Raji (cell line): ENCODE data around the gene HEXIM1.

Experiments used
- POLR2A ChIP-seq: IDR thresholded peaks from 2 replicates; pipeline ENCODE4 v1.6.1; 2011; ENCODE audit warnings: low read depth, low read length, control low read depth; ENCODE audit not compliant: insufficient read depth

HEXIM1 gene

DNA sequence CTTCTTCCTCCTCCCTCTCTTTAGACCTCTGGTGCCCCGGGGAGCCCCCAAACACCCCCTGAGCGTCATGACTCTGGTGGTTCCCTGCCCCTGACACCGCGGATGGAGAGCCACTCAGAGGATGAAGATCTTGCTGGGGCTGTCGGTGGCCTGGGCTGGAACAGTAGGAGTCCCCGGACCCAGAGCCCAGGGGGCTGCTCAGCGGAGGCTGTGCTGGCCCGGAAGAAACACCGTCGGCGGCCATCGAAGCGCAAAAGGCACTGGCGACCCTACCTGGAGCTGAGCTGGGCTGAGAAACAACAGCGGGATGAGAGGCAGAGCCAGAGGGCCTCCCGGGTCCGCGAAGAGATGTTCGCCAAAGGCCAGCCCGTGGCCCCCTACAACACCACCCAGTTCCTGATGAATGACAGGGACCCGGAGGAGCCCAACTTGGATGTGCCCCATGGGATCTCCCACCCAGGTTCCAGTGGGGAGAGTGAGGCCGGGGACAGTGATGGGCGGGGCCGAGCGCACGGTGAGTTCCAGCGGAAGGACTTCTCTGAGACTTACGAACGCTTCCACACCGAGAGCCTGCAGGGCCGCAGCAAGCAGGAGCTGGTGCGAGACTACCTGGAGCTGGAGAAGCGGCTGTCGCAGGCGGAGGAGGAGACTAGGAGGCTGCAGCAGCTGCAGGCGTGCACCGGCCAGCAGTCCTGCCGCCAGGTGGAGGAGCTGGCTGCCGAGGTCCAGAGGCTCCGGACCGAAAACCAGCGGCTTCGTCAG, 20.9 kb downstream of the HEXIM1 start:
- no peak for TF ChIP-seq POLR2A

DNA sequence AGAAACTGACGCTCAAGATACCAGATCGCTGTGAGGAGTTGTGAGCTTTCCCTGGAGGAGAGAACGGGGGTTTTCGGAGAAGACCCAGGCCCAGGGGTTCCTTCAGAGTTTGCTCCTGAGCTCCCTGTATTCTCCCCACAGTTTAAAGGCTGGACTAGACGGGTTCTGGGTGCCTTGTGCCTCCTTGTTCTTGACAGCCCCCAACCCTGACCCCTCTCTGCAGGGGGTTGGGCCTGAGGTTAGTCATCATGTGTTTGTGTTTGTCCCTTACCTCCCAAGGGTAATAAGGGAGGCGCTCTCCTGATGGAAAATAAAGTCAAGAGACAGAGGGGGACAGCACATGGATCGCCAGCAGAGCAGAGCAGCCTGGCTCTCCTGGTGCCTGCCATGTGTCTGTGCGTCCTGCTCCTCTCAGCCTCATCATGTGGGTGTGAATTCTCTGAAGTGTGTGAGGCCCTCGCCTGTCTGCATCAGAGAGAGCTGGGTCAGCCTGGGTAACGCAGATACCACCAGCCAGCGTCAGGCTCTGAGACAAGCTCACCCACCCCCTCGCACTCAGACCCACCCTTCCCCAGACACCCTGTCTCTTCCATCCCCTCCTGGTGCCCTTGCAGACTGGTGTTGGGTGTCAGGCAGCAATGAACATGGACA, 22.1 kb downstream of the HEXIM1 start:
- TF ChIP-seq POLR2A: no peak

DNA sequence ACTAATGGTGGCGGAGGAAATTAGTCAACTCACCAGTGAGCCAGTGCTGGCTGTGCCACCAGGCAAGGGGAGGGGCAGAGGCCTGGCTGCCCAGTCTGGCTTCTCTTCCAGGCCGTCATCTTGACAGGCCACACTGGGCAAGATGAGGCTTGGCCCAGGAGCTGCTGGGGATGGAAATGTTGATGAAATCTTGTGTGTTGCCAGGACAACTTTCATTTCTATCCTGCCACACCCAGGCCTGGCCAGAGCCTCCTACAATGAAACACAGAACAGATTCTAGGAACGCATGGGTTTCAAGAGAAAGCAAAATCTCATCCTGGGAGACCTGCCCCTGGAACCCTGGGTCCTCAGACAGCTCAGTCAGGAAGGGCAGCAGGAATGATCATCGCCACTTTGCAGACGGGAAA, 22.7 kb downstream of the HEXIM1 start:
- no peak for TF ChIP-seq POLR2A

DNA sequence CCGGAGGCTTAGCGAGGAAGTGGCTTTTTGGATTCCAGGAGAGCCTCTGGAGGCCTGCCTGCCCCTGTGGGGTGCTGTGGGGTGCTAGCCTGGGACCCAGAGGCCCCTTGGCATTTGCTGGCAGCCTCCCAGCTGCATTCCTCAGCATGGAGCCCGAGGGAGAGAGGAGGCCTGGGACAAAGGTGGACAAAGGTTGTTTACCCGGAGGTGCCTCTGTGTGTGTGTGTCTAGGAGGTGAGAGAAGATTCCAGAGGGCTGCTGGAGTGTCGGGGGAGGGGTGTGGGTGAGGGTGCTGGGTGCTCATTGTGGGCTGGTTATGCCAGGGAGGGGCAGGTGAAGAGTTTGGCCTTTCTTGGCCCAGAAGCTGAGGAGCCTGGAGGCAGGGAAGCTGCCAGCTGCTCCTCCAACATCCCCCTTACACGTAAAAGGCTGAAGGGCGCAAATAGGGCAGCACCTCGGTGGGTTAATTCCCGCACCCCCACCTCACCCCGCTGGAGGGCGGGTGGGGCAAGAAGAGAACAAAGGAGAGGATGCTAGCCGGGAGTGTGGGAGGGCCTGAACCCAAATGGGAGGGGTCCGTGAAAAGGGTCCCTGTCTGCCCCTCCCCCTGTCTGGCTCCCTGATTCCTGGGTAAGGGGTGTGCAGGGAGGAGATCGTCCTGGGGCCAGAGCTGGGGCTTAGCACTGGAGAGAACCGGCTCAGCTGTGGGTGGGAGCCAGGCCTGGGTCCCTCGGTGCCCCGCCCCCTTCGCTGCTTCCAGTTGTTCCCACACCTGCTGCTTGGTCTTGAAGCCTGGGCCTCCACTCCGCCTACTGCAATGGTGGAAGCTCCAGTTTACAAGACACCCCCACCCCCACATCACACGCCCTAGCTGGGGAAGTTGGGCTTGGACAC, 23.3 kb downstream of the HEXIM1 start:
- no peak for TF ChIP-seq POLR2A

DNA sequence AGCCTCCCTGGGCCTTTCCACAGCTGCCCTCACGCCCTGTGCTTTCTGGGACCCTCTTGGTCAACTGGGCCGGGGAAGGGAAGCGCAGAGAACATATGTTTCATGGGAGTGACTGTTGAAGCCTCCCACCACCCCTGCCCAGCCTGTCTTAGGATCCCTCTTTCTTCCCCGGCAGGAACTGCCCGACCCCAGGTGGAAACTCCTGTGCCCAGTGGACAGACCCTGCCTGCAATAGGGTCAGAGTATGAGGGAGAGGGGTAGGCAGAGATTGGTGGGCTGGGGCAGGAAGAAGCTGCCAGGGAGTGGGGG, 23.9 kb downstream of the HEXIM1 start:
- TF ChIP-seq POLR2A: no peak

DNA sequence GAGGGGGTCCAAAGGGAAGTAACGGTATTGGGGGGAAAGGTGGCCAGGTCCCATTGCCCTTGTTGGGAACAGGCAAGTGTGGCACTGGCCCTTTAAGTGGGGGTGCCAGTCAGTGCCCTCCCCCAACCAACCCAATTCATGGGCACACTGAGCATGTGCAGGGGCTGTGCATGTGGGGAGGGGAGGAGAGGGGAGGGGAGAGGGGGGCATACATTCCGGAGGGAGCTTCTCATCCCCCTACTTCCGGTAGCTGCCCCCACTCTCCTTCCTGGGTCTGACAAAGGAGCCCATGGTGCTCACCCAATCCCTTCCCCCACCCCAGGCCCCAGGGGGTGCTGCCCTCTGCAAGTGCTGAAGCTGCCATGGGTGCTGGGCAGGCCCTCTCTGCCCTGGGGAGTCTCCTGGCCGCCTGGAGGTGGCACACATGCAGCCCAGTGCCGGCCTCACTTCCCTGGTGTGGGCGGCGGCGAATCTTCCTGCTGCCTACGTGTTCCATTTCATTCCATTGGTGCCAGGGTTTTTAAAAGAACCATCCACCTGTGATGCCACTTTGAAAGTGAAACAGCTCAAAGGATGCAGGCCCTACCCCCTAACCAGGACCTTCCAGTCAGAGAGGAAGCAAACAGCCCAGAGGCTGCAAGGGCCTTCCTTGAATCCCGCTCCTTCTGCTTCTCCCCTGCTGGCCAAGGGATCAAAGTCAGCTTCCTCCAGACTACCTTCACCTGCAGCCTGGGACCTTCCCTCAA, 24.4 kb downstream of the HEXIM1 start:
- peak; percentile 40 for TF ChIP-seq POLR2A

DNA sequence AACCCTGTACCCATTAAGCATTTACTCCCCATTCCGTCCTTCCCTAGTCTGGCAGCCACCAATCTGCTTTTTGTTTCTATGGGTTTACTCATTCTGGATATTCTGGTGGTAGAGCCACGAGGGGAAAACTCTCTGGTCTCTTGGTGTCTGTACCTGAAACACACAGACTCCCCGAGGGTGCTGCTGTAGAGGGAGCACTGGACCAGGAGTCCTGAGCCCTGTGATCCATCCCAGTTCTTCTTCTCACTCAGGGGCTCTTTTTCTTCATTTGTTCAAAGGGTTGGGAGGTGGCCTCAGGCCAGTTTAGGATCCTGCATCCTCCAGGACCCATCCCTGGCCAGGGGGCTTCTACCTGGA, 27.5 kb downstream of the HEXIM1 start:
- TF ChIP-seq POLR2A: no peak

DNA sequence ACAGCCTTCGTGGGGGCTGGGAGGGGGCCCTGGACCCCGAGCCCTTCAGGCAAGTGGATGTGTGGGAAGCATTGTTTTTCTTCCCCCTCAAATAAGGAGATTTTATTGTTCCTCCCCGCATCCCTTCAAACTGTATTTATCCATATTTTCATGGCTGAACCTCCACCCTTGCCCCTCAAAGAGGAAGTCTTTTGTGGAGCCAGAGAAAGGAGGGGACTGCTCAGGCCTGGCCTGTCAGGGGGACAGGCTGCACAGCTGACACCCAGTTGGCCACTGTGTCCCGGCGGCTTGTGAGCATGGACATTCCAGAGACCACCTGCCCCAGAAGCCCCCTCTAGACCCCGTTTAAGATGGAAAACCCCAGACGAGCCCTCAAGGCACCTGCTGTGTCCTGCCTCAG, 29.3 kb downstream of the HEXIM1 start:
- no peak for TF ChIP-seq POLR2A

DNA sequence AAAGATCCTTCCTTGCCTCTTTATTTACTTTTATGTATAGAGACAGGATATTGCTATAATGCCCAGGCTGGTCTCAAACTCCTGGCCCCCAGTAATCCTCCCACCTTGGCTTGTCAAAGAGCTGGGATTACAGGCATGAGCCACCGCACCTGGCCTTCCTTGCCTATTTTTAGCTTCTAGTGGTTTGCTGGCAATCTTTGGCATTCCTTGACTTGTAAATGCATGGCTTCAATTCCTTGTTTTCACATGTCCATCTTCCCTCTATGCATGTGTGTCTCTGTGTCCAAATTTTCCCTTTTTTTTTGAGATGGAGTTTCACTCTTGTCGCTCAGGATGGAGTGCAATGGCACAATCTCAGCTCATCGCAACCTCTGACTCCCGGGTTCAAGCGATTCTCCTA, 35.9 kb downstream of the HEXIM1 start:
- no peak for TF ChIP-seq POLR2A

DNA sequence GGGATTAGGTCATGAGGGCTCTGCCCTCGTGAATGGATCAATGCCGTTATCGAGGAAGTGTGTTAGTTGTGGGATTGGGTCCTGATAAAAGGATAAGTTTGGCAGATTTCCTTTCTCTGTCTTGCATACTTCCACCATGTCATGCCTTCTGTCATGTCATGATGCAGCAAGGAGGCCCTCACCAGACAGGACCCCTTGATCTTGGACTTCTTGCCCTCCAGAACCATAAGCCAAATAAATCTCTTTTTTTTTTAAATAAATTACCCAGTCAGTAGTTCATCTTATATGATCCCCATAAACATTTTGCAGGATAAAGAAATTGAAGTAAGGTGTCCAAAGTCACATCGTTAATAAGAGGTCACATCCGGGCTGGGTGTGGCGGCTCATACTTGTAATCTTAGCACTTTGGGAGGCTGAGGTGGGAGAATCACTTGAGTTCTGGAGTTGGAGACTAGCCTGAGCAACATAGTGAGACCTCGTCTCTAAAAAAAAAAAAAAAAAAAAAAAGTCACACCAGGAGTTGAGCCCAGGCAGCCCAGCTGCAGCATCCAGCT, 38.6 kb downstream of the HEXIM1 start:
- no peak for TF ChIP-seq POLR2A

DNA sequence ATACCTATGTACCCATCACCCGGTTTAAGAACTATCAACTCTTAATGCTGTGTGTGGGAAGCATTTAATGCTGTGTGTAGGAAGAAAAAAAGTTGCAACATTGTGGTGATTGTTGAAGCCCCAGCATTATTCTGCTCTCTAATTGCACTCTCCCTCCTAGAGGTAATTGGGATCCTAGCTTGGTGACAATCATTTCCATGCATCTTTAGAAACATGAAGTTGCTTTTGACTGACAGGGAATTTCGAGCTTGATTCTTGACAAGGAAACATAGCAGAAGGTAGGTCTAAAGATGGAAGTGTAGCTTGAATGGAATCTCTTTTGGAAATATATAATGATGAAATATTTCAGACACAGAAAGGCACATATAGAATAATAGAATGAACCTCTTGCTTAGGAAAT, 40.7 kb downstream of the HEXIM1 start:
- TF ChIP-seq POLR2A: no peak

DNA sequence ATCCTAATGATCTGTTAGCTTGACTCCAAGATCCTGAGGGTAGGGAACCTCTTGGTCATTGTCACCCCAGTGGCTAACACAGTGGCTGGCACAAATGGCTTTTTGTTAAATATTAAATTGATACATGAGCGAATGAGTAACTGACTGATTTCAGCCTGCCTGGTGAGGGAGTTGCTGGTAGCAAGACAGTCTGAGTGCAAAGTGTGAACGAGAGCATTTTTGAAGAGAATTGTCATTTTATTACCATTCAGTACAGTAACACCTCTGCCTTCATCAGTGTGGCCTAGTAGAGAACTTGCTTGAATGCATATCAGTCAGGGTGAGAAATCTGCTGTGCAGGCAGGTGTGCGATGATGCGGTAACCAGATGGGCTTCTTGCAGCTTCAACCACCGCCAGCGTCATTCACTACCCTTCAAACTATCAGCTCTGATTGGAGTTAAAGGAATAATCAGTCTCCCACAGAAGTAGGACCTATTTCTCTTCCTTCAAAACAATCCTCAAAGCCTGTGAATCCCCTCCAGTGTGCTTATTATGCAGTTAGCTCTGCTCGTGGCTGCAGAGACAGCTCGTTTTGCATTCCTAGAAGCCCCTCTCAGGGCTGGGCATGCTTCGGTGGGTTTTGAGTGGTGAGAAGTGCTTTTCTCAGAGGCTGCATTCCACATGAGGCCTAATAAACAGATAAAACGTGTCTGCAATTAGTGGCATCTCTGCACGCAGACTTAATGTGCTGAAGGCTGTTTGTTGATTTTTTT, 42.4 kb downstream of the HEXIM1 start:
- TF ChIP-seq POLR2A: no peak

DNA sequence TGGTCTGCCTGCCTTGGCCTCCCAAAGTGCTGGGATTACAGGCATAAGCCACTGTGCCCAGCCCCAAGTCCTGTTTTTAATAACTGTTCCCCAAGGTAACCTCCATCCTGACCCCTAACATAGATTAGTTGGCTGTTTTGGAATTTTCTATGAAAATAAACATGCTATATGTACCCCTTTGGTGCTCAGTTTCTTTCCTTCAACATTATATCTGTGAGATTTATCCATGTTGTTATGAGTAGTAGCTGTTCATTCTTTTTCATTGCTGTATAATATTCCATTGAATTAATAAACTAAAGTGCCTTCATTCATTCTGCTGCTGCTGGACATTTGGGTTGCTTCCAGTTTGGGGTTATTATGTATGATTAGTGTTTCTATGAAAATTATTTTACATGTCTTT, 47.1 kb downstream of the HEXIM1 start:
- no peak for TF ChIP-seq POLR2A

DNA sequence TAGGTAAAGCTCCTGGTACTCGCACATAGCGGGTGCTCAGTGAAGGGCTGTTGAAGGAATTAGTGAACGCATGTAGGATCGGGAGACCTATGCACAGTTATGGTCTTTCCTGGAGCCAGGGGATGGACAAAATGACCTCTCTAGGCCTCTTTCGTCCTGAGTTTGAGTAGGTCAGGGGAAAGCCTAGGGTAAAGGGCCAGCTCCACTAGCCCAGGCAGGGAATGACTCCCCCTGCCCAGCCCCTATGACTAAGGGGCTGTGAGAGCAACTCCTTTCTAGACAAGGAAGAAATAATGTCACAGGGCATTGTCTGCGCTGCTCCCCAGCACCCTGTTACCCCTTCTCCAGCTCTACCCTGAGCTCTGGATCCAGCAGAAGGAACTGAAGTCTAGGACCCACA, 48.8 kb downstream of the HEXIM1 start:
- TF ChIP-seq POLR2A: no peak
